ENCODE measurements around the gene OR10H3.
"Not testable (repeated sequence)": the region's sequence is repeated elsewhere in the genome, so short reads cannot be mapped to it uniquely, and the experiment has no call there.

Gene OR10H3

DNA sequence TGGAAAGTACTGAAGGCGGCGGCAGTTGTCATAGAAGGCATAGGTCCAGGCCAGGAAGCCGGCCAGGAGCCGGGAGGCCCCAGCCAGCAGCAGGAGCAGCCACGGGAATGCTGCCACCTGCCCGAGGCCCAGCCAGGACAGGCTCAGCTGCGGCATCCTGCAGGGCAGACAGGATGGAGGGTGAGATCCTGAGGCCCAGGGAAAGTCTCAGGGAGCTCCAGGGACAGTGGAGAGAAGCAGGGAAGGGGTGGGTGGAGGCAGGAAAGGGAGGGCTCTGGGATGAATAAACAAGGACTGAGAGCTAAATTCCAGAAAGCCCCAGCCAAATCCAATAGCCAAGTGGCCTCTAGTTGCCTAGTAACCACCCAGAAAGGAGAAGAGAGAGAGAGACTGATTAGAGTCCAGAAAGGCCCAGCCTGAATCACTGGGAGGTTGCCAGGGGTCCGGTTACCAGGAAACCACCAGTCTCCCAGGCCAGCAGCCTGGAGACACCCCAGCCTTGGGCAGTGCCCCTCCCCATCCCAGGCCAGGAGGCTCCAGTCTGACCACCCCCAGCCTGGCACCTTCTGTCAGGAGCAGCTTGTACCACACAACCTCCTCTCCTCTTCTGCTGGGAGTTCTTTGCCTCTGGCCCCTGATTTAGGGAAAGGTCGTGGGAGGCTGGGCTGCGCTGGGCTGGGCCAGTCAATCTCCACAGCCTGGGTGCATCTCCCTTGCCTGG, 42.1 kb downstream of the OR10H3 start:
- no peak for DNase-seq

DNA sequence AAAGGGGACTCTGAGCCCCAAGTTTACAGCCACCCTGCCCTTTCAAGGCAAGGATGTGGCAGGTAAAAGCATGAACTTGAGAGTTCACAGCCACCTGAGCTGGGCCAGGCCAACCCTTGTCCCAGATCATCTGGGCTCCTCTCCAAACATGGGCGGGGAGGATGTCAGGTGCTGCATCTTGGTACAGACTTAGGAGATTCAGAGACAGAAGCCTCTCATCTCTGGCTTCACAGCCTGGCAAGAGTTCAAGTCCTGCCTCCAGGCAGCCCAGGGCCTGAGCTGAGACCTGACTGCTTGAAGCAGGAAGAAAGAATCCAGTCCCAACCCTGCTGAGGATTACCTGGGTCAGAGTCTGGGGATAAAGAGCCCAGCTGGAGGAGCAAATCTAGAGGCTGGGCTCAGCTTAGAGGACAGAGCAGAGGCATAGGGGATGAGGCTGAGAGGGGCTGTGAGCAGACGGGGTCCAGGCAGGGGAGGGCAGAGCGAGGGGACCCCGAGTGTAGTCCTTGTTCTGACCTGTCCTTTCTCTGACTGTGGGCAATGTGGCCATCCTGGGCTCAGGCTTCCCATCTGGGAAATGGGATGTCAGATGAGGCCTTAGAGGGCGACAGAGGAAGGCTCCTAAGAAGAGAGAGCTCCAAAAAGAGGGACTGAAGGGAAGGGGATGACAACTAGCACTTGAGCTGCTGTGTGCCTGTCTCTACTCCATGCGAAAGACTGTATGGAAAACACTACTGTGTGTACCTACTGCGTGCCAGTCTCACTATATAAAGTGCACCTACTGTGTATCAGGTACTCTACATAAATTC, 43.0 kb downstream of the OR10H3 start:
- DNase-seq: no peak

DNA sequence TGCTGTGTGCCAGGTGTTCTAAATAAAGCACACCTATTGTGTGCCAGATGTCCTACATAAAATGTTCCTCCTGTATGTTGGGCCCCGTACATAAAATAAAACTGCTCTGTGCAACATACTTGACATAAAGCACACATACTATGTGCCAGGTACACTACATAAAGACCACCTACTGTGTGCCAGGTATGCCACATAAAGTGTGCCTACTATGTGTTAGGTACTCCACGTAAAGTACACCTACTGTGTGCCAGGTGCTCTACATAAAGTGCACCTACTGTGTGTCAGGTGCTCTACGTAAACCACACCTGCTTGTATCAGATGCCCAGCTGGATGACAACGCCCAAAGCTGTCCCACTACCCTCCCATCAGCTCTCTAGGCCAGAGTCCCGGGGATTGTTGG, 43.9 kb downstream of the OR10H3 start:
- DNase-seq: no peak

DNA sequence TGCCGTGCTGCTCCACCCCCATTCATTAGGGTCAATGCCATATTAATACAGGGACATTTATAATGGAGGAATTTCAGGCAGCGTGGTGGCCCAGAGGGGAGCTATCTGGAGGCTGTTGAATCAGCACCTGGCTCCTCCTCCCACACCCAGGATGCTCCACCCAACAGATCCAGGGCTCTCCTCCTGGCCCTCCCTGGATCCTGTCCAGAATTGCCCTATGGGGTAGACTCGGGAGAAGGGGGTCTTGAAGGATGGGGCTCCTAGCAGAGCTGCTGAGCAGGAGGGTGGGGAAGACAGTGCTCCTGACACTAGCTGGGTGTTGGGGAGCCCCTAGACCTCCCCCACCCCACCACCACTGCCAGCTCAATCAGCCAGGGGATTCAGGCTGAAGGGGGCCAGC, 44.4 kb downstream of the OR10H3 start:
- no peak for DNase-seq

DNA sequence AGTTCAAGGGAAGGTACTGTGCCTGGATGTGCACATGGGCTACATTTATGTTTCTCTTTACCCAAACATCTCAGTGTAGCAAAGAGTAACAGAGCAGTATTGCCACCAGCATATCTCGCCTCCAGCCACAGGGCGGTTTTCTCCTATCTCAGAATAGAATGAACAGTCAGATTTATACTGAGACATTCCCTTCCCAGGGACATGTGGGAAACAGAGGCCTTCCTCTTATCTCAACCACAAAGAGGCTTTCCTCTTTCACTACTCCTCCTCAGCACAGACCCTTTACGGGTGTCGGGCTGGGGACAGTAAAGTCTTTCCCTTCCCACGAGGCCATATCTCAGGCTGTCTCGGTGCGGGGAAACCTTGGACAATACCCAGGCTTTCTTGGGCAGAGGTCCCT, 45.1 kb downstream of the OR10H3 start:
- DNase-seq: not testable (repeated sequence)

DNA sequence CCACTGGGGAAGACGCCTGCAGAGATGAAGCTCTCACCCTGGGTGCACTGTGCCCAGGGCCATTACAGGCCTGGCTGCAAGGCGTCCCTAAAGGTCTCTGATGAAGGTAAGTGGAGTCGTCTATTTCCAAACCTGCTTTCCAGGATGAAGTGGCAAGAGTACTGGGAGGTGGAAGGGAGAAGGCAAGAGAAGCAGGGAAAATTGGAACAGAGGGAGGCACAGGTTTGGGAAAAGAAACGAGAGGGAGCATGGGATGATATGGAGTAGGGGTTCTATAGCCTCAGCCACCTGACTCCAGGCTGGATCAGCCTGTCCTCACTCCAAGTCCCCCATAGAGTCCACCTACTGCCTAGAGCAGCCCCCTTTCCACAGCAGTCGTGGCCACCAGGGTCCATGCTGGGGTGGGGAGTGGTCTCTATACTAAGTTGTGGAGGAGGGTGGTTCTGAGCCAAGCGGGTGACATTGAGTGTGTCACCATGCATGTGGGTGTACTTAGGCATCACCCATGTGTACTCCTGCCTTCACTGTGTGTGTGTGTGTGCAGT, 49.9 kb downstream of the OR10H3 start, which contains the start of gene OR10H5:
OR10H5 (plus strand) TSS at position 51 of the 545 bp plus-strand sequence. CDS start 6,388 bp downstream, outside the sequence.
- DNase-seq: no peak

DNA sequence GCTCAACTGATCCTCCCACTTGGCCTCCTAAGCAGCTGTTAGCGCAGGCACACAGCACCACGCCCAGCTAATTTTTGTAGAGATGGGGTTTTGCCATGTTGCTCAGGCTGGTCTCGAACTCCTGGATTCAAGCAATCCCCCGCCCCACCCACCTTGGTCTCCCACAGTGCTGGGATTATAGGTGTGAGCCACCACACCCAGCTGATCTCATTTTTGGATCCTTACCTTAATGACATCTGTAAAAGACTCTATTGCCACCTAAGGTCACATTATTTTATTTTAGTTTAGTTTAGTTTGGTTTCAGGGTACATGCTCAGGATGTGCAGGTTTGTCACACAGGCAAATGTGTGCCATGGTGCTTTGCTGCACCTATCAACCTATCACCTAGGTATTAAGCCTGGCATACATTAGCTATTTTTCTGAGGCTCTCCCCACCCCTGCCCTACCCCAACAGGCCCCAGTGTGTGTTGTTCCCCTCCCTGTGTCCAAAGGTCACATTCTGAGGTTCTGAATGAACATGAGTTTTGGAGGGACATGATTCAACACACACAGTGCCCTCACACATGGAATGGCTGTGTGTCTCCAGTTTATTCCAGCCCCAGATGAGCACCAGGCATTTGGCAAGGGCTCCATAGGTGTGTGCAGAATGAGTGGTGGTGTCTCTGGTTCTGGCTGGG, 50.9 kb downstream of the OR10H3 start:
- no peak for DNase-seq

DNA sequence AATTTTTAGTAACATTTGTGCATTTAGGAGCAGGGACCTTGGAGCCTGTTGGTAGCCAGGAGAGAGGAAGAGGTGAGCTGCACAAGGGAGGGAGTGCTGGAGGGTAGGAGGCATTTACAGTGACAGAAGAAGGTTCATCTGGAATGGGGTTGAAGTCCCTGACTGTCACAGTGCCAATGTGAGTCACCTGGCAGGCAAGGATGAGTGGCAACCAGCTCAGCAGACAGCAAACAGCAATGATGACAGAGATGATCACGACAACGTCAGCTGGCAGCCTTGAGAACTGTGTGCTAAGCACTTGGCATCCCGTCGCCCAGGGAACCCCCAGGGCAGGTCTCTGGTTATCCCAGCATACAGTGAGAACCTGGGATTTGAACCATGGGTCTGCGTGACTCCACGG, 52.3 kb downstream of the OR10H3 start:
- DNase-seq: no peak

Measured in NCI-H2081 treated with DMSO at 0.1 percent for 48 hours (cell line).